Amniotic epithelial cell (primary cell): Measurements from ENCODE around the gene NEGR1.
A peak's percentile ranks its signal among the peaks of the same experiment; 100 is the strongest.

ENCODE experiments used
- DNase-seq: peaks from one replicate; pipeline ENCODE4 v3.0.0-alpha.2; 2010; ENCODE audit warnings: low read depth

Gene NEGR1

GRCh38 chr1:71462247-71462646, 820.1 kb downstream of the NEGR1 start:
- no peak for DNase-seq

GRCh38 chr1:71461416-71461815, 820.9 kb downstream of the NEGR1 start:
- no peak for DNase-seq

- DNase-seq = no peak
Observed at GRCh38 chr1:71448444-71448843, 833.9 kb downstream of the NEGR1 start.

GRCh38 chr1:71438626-71439025, 843.7 kb downstream of the NEGR1 start:
- DNase-seq = no peak

GRCh38 chr1:71435951-71436350, 846.4 kb downstream of the NEGR1 start:
- no peak for DNase-seq

GRCh38 chr1:71434240-71434639, 848.1 kb downstream of the NEGR1 start:
- no peak for DNase-seq

- no peak for DNase-seq
Observed at GRCh38 chr1:71428029-71428428, 854.3 kb downstream of the NEGR1 start.

GRCh38 chr1:71427066-71427465, 855.3 kb downstream of the NEGR1 start:
- DNase-seq = no peak

GRCh38 chr1:71424536-71424935, 857.8 kb downstream of the NEGR1 start:
- DNase-seq = no peak

GRCh38 chr1:71422221-71422620, 860.1 kb downstream of the NEGR1 start:
- no peak for DNase-seq

GRCh38 chr1:71417421-71417820, 864.9 kb downstream of the NEGR1 start:
- DNase-seq = no peak

- DNase-seq = no peak
Observed at GRCh38 chr1:71414179-71414578, 868.2 kb downstream of the NEGR1 start.

GRCh38 chr1:71413441-71414175, 868.7 kb downstream of the NEGR1 start:
- no peak for DNase-seq

GRCh38 chr1:71400050-71400449, 882.3 kb downstream of the NEGR1 start:
- no peak for DNase-seq

GRCh38 chr1:71399594-71399993, 882.7 kb downstream of the NEGR1 start:
- no peak for DNase-seq

- DNase-seq = no peak
Observed at GRCh38 chr1:71393301-71393700, 889.0 kb downstream of the NEGR1 start.

- DNase-seq = no peak
Observed at GRCh38 chr1:71390518-71390917, 891.8 kb downstream of the NEGR1 start.

GRCh38 chr1:71377886-71378285, 904.5 kb downstream of the NEGR1 start:
- no peak for DNase-seq

- no peak for DNase-seq
Observed at GRCh38 chr1:71372496-71372895, 909.8 kb downstream of the NEGR1 start.

- DNase-seq = no peak
Observed at GRCh38 chr1:71371581-71371980, 910.8 kb downstream of the NEGR1 start.

- no peak for DNase-seq
Observed at GRCh38 chr1:71364236-71364635, 918.1 kb downstream of the NEGR1 start.

- no peak for DNase-seq
Observed at GRCh38 chr1:71362691-71363090, 919.6 kb downstream of the NEGR1 start.

- DNase-seq = no peak
Observed at GRCh38 chr1:71362076-71362475, 920.3 kb downstream of the NEGR1 start.

- DNase-seq = peak; percentile 44
Observed at GRCh38 chr1:71357708-71358107, 924.6 kb downstream of the NEGR1 start.
